HG02623 (cell line): ENCODE measurements around the gene HTATSF1.

ENCODE experiments used
- ATAC-seq: cut with Tn5 transposase; IDR thresholded peaks from one replicate; pipeline ENCODE4 v1.9.1; 2021; ENCODE audit warnings: moderate library complexity; ENCODE audit not compliant: unreplicated experiment

Gene HTATSF1

DNA sequence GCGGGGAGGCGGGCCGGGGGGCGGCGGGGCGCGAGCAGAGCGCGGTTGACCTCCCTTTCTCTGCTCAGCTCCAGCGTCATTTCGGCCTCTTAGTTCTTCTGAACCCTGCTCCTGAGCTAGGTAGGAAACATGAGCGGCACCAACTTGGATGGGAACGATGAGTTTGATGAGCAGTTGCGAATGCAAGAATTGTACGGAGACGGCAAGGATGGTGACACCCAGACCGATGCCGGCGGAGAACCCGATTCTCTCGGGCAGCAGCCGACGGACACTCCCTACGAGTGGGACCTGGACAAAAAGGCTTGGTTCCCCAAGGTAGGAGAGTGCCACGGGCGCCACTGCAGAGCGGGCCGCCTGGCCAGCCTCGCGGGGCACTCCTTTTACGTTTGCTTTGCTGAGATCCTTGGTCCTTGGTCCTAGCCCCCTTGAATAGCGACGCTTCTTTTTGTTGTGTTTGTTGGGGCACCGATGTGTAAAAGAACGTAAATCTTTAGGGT, at the start of gene HTATSF1:
HTATSF1 (plus strand) TSS at position 37 of the 497 bp plus-strand sequence; CDS start at position 130, 93 bp downstream.
- no peak for ATAC-seq

GRCh38 chrX:136447968-136448367, 49.4 kb upstream of the HTATSF1 start:
- ATAC-seq, result no peak

DNA sequence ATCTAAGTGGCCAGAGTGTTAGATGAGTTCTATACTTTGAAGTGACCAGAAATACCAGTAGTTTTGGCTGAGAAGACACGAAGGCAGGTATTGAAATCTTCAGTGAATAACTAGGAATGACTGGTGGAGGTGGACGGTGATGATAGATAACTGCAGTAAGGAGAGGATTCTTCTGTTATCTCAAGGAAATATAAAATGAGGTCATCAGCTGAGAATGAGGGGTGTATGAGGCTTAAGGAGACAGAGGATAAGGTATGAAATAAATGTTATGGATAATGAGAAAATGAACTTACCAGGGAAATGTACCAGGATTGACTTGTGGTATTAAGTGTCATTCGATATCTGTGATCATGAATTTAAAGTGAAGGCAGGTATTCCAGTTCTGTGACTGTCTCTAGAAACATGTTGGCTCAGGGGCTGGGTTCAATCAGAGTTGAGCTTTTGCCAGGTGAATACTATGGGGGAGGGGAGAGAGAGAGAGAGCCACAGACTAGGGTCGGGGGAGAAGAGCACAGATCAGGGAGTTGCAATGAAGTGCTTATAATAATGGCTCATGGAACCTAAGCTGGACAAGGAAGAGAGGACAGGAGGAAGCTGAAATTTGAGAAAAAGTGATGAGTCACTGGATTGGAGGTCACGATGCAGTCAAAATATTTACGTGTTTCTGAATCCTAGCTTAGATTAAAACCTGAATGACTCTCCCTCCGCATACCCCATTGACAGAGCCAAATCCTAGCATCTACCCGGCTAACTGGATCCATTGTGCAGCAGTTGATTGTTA, 47.2 kb upstream of the HTATSF1 start:
- no peak for ATAC-seq

- ATAC-seq, result no peak
Observed at GRCh38 chrX:136452614-136453013, 44.8 kb upstream of the HTATSF1 start.

GRCh38 chrX:136453114-136453513, 44.3 kb upstream of the HTATSF1 start:
- ATAC-seq, result no peak

- no peak for ATAC-seq
Observed at GRCh38 chrX:136453771-136454170, 43.6 kb upstream of the HTATSF1 start.

- no peak for ATAC-seq
Observed at GRCh38 chrX:136456133-136456532, 41.3 kb upstream of the HTATSF1 start.

GRCh38 chrX:136457303-136457917, 40.0 kb upstream of the HTATSF1 start:
- no peak for ATAC-seq

DNA sequence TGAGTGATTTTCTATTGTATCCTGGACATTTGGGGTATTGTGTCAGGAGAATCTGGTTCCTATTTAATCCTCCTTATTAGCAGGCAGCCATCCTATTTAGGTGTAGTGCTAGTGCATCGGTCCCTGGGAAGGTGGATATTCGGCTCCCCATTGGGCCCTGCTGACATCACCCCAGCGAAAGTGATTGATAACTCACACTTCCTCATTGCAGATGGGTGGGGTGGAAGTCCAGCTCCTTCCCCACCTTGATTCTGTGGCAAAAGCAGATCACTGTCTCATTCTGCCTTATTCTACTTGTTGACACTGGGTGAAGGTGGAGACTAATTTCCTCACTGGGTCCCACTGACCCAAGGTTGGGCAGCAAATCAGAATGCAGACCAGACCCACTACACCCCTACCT, 32.8 kb upstream of the HTATSF1 start:
- no peak for ATAC-seq

DNA sequence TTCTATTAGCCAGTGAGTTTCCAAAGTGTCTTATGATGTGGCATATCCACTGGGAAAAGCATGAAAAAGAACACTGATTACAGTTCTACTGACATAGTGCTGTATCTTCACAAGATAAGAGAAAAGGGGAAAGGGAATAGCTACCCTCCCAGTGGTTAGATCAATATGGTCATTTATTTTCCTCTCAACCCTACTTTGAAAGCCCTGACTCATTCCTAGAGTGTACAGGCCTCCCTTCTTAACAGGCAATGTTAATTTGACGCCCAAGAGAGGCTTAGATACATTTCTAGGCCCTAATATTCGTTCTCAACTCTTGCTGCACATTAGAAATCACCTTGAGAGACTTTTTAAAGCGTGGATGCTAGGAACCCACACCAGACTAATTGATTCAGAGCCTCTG, 30.1 kb upstream of the HTATSF1 start:
- no peak for ATAC-seq

- no peak for ATAC-seq
Observed at GRCh38 chrX:136468391-136469103, 28.8 kb upstream of the HTATSF1 start.

DNA sequence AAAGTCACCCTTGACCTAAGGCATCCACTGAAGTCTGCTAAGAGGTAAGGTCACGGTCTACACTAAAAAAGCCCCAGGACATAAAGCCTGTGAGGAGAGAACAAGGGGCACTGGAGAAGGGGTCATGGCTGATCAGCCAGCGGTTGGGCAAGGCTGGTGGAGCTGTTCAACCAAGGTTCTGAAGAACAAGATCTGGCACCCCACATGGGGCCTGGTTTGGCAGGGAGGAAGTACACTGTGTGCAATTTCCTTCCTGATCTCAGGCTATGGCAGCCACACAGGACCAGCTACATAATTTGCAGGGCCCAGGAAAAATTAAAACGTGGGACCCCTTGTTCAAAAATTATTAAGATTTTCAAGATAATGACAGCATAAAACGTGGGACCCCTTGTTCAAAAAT, 23.7 kb upstream of the HTATSF1 start:
- ATAC-seq, result no peak

DNA sequence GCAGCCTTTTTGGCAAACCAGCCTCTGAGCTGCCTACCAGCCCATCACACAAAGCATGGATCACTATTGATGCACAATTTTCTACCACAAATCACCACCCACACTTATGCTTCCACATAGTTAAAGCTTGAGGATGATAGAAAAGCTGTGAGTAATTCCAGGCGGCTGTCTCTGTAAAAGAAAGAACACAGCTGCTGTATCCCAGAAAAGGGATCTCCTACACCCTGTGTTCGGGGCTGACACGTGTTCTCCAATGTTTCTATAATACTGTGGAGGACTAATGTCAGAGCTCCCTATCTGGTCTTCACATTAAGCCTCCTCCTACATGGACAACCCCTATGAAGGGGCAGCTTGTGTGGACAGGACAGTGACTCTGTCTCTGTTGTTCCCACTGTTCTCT, 22.2 kb upstream of the HTATSF1 start:
- no peak for ATAC-seq

- ATAC-seq, result no peak
Observed at GRCh38 chrX:136476501-136476900, 20.9 kb upstream of the HTATSF1 start.

DNA sequence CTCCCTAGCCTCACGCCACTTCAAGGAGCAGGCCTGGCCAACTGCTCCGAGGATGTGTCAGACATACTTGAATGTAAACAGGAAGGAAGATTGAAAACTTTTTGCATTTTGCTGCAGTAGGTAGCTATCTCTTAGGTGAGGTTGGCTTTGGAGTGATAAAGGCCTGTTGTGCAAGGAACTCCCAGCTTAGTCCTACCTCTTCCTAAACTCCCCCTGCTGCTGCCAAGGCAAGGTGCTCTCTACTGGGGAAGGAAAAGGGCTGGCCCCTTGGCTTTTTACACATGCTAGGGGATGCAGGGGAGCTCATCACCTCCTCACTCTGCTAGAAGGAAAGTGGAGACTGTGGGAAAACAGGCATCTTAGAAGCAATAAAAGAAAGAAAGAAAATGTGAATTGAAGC, 20.4 kb upstream of the HTATSF1 start:
- no peak for ATAC-seq

DNA sequence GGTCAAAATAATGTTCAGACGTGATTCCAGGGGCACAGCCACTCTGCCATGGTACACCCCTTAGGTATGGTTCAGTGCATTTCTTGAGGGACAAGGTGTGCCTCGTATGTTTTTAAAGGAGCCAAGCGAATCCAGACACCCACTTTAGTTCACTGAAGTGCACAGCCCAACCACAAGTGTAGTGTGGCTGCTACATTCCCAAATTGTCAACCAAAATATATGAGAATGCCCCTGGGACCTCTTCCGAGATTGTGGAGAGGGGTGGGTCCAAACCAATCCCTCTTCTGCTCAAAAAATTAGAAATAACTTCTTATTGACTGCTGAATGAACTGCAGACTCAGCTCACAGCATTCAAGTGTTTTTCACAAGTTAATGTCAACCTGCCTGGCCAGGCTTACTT, 17.0 kb upstream of the HTATSF1 start:
- ATAC-seq, result no peak

GRCh38 chrX:136487647-136488046, 9.7 kb upstream of the HTATSF1 start, which contains the start of gene BRS3:
Gene BRS3 (plus strand): TSS chrX:136487947. CDS start chrX:136488115, 168 bp downstream.
- ATAC-seq, result no peak

- ATAC-seq, result no peak
Observed at GRCh38 chrX:136488706-136489105, 8.7 kb upstream of the HTATSF1 start.

DNA sequence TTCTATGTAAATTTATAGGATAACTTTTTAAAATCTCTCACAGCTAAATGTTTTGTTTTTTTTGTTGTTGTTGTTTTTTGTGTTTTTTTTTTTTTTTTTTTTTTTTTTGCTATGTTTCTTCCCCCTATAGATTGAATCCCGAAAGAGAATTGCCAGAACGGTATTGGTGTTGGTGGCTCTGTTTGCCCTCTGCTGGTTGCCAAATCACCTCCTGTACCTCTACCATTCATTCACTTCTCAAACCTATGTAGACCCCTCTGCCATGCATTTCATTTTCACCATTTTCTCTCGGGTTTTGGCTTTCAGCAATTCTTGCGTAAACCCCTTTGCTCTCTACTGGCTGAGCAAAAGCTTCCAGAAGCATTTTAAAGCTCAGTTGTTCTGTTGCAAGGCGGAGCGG, 5.6 kb upstream of the HTATSF1 start:
- ATAC-seq, result no peak

GRCh38 chrX:136493011-136493410, 4.4 kb upstream of the HTATSF1 start:
- ATAC-seq, result no peak

- no peak for ATAC-seq
Observed at GRCh38 chrX:136495043-136495442, 2.3 kb upstream of the HTATSF1 start.
